Loucy (cell line): ENCODE measurements around the gene CERS6.

Experiments
- CTCF ChIP-seq: fragments of 200-600 bp; sonication (generic); conservative IDR thresholded peaks from 2 replicates; pipeline ENCODE4 v1.5.1; 2014; ENCODE audit warnings: mild to moderate bottlenecking, antibody characterized with exemption, low read length
- EZH2phosphoT487 ChIP-seq: fragments of 200-600 bp; IDR thresholded peaks from 2 replicates; pipeline ENCODE4 v1.6.1; 2018; ENCODE audit warnings: antibody characterized with exemption, mild to moderate bottlenecking, moderate library complexity, borderline replicate concordance

DNA sequence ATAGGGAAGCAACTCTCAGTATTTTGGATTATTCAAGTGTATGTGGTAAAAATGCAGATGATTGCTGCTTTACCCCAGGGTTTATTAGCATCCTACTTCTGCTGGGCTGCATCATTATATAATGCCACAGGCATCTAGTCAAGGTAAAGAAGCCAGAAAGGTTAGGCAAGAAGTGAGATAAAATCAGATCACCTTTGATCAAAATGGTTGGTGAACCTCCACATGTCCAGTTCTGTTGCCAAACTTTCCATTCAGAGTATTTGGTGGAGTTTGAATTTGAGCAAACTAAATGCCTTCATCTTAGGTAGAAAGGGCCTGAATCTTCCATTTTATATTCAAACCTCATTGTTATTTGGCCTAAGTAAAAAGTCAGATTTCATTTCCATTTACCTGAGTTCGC is 316.6 kb downstream of the CERS6 start:
- TF ChIP-seq CTCF (no peak), EZH2phosphoT487 (no peak)
